HUES6 (cell line): Measurements from ENCODE around the gene PRIMA1.

Experiments
- H3K27ac ChIP-seq: 2 replicates; pipeline ENCODE4 v1.7.0; 2013; ENCODE audit warnings: low read depth, mild to moderate bottlenecking, low read length, inconsistent platforms
- H3K27me3 ChIP-seq: 2 replicates; pipeline ENCODE4 v1.6.1; 2013; ENCODE audit warnings: low read length; ENCODE audit not compliant: control insufficient read depth, insufficient read depth
- H3K36me3 ChIP-seq: 2 replicates; pipeline ENCODE4 v1.6.1; 2013; ENCODE audit warnings: low read length; ENCODE audit not compliant: control insufficient read depth, insufficient read depth
- H3K4me1 ChIP-seq: 2 replicates; pipeline ENCODE4 v1.6.1; 2013; ENCODE audit warnings: low read length; ENCODE audit not compliant: control insufficient read depth, insufficient read depth
- H3K4me3 ChIP-seq: 2 replicates; pipeline ENCODE4 v1.5.1; 2013; ENCODE audit warnings: low read depth, low read length
- H3K9ac ChIP-seq: one replicate; pipeline ENCODE4 v1.6.1; 2013; ENCODE audit warnings: mild to moderate bottlenecking, low read length
- H3K9me3 ChIP-seq: 2 replicates; pipeline ENCODE4 v1.6.1; 2013; ENCODE audit warnings: low read depth, low read length; ENCODE audit not compliant: control insufficient read depth, insufficient read depth

PRIMA1 gene

DNA sequence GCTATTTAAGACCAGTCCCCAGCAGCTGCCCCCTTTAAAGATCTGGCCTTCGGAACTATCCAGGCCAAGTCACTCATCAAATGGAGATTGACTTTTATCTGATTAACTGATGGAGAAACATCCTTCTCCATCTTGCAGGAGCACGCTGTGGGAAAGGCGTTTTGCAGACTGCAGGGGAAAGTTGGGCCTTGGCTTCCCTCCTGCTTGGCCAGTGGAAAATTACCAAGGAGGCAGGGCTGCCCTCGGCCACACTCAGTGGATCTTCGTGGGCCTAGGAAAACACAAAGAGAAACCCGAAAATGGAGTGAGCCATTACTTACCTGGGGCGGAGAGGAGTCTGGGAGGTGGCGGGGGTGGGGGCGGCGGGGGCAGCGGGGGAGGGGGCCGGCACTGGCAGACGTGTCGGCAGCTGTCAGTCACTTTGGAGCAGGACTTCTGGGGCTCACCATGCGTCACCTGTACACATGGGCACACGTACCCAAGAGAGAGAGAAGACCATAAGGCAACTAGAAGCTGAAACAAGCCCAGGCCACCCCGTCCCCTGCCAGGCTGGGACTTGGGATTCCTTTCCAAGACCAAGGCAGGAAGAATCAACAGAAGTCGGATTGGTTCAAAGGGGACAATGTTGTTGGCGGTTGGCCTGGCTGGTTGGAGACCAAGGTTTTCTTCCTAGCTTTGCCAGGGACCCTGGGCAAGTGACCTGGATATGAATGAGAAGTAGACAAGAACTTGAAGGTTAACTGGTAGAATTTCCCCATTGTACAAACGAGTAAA, 9.2 kb downstream of the PRIMA1 start:
- Histone ChIP-seq H3K9ac (no peak overlapping the region), H3K4me3 (no peak overlapping the region), H3K4me1 (no peaks in the 10 kb centered on the region), H3K9me3 (no peaks in the 10 kb centered on the region), H3K27me3 (no peaks in the 10 kb centered on the region), H3K36me3 (peaks cover 3% of the 10 kb centered on the region; the same call in 1 of the 2 replicates), H3K27ac (no peak overlapping the region)

DNA sequence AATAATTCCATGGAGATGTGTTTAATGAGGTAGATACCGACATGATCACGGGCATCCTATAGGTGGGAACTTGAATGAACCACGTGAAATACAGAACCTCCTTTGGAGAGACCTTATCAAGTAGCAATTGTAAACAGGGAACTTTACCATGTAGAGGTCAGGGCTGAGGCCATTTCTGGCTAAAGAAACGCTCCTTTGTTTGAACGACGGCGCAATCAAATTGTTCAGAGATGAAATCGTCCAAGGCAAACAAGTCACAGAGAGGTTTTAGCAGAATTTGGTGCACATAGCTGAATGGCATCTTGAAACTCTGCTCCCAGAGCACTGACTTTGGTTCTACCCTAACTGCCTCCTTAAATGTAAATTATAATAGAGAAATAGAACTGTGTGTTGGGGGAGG, 9.8 kb downstream of the PRIMA1 start:
- H3K36me3 ChIP-seq, result peaks cover 3% of the 10 kb centered on the region; the same call in 1 of the 2 replicates
- H3K4me3 ChIP-seq, result no peak overlapping the region
- no peak overlapping the region for H3K27ac ChIP-seq
- H3K27me3 ChIP-seq, result no peaks in the 10 kb centered on the region
- H3K9ac ChIP-seq, result no peak overlapping the region
- H3K9me3 ChIP-seq, result no peaks in the 10 kb centered on the region
- no peaks in the 10 kb centered on the region for H3K4me1 ChIP-seq

DNA sequence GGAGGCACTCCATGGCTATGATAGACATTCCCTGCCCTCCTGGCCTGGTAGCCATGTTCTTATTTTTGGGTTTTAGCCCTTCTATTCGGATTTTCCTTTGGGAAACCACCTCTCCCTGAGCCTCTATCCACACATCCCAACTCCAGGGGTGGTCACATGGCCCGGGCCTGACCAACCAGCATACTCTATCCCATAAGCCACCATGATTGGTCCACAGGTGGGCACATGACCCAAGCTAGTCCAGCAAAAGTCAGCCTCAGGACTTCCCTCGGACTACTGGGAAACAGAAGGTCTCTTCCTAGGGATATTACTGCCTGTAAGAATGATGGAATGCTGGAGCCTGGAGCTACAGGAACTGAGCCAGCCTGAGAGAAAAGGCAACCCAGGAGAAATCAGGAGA, 12.5 kb downstream of the PRIMA1 start:
- Histone ChIP-seq H3K9ac (no peak overlapping the region), H3K9me3 (no peaks in the 10 kb centered on the region), H3K4me1 (no peaks in the 10 kb centered on the region), H3K36me3 (peaks cover 3% of the 10 kb centered on the region; the same call in 1 of the 2 replicates), H3K27ac (no peak overlapping the region), H3K27me3 (no peaks in the 10 kb centered on the region), H3K4me3 (no peak overlapping the region)

DNA sequence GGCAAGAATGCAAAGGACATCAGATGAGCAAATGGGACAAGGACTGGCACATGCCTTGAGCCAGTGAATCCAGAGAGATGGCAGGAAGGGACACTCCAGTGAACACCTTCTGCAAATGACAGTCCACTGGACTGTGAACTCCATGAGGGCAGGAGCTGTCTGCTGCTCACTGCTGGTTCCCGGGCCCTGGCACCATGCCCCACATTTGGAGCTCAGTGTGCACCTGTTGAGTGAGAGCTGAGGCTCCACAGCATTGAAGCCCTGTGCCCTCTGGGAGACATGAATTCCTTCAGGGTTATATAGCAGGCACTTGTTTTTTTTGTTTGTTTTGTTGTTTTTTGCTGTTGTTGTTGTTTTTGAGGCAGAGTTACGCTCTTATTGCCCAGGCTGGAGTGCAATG, 13.1 kb downstream of the PRIMA1 start:
- H3K9me3 ChIP-seq, result no peaks in the 10 kb centered on the region

DNA sequence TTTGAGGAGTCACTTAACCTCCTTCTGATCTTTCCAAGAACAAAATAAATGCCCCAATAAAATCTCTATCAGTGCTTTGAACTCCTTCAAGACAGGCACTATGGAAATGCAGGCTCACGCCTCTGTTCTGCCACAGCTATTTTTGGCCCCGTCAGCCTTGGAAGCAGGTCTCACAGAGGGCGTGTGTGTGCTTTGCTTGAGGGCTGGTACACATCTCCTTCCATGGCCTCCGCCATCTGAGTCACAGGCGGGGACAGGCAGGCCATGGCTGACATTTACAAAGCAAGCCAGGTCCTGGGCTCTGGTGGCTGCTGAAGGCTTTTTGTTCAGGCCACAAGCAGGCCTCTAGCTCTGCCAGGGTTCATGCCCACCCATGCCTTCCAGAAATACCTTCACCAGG, 16.0 kb downstream of the PRIMA1 start:
- H3K9me3 ChIP-seq, result no peaks in the 10 kb centered on the region
- no peak overlapping the region for H3K9ac ChIP-seq
- H3K27ac ChIP-seq, result no peak overlapping the region
- no peaks in the 10 kb centered on the region for H3K27me3 ChIP-seq
- H3K4me3 ChIP-seq, result no peak overlapping the region
- no peaks in the 10 kb centered on the region for H3K4me1 ChIP-seq
- H3K36me3 ChIP-seq, result no peaks in the 10 kb centered on the region

More for the DNA sequence above, 13.1 kb downstream of the PRIMA1 start:
- H3K9ac ChIP-seq, result no peak overlapping the region
- H3K4me1 ChIP-seq, result no peaks in the 10 kb centered on the region
- H3K4me3 ChIP-seq, result no peak overlapping the region
- no peak overlapping the region for H3K27ac ChIP-seq
- H3K27me3 ChIP-seq, result no peaks in the 10 kb centered on the region
- peaks cover 3% of the 10 kb centered on the region; the same call in 1 of the 2 replicates for H3K36me3 ChIP-seq

DNA sequence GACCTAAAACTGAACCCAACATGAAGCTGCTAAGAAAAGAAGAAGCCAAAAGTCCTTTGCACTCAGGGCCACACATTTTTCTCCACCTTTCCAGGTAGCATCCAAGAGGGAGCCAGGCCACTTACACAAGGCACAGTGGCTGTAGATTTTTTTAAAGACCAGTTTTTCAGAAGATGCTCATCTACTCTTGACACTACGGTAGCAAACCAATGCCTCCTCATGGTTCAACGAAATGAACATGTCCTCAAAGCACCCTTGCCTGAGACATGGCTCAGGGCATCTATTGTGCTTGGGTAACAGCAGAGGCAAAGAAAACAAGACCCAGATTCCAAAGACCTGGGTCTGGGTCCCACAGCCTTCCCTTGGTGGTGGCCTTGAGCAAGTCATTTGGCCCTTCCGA, 22.3 kb downstream of the PRIMA1 start:
- no peak overlapping the region for H3K9ac ChIP-seq
- H3K4me3 ChIP-seq, result no peak overlapping the region
- H3K27ac ChIP-seq, result no peak overlapping the region
- H3K27me3 ChIP-seq, result no peaks in the 10 kb centered on the region
- H3K9me3 ChIP-seq, result no peaks in the 10 kb centered on the region
- 0 out of 2 replicates have a peak, but pooled peaks cover 5% of the 10 kb centered on the region for H3K4me1 ChIP-seq
- H3K36me3 ChIP-seq, result no peaks in the 10 kb centered on the region

DNA sequence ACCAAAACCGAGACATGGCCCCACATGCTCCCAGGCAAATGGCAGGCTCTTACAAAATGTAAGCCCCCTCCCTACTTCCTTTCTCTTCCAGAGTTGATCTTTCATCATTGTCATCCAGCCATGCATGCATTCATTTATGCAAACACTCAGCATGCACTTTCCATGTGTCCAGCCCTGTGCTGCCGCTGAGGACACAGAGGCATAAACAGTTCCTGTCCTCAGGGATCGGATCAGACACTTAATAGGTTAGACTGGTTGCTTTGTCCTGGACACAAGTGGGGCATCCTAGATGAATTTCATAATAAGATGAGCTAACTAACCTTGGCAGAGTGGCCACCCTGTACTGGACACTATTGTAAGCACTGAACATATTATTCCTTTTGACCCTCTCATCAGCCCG, 23.1 kb downstream of the PRIMA1 start:
- H3K27me3 ChIP-seq, result no peaks in the 10 kb centered on the region
- H3K4me3 ChIP-seq, result no peak overlapping the region
- H3K27ac ChIP-seq, result no peak overlapping the region
- H3K36me3 ChIP-seq, result no peaks in the 10 kb centered on the region
- H3K4me1 ChIP-seq, result 0 out of 2 replicates have a peak, but pooled peaks cover 5% of the 10 kb centered on the region
- H3K9ac ChIP-seq, result no peak overlapping the region
- no peaks in the 10 kb centered on the region for H3K9me3 ChIP-seq

DNA sequence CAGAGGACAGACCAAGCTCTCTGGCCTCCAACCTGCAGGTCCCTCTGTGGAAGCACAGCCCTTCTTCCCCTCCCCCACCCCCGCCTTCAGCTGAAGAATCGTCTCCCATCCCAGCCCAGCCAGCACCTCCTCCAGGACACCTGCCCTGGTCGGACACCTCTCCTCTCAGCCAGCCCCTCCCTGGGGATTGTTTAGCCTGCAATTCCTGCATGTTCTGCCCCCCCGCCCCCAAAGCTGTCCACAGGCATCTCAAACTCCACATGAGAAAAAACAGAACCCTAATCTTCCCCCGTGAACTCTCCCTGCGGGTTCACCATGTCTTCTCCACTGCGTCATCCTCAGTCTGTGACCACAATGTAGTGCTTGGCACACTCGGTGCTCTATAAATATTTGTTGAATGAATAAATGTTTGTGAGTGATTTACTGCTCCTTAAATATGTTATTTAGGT, 24.1 kb downstream of the PRIMA1 start:
- H3K9me3 ChIP-seq, result no peaks in the 10 kb centered on the region
- H3K9ac ChIP-seq, result no peak overlapping the region
- no peak overlapping the region for H3K27ac ChIP-seq
- H3K4me3 ChIP-seq, result no peak overlapping the region
- H3K27me3 ChIP-seq, result no peaks in the 10 kb centered on the region
- no peaks in the 10 kb centered on the region for H3K36me3 ChIP-seq
- H3K4me1 ChIP-seq, result 0 out of 2 replicates have a peak, but pooled peaks cover 5% of the 10 kb centered on the region

DNA sequence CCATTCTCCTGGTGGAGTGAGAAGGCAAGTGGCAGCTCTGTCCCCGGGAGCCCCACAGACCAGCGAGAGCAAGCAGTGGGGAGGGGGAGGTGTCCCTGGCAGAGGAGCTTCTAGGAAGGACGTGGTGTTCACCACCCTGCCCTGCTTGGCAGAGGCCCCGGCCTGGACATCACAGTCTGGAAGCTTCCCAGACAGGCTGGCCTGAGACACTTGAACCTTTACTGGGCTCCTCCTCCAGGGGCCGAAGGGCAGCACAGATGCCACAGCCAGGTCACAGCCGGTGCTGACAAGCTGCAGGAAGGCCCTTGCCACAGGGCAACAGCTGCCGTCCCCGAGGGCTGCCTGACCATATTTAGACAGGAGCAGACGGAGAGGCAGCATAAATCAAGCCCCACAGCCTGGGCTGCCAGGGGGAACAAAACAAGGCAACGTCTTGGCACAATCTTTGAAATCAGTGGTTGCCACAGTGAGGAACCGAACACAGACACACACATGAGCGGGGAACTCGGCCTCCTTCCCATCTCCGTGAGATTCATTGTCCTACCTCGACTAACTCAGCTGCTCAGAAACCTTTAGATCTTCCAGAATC, 28.5 kb downstream of the PRIMA1 start:
- no peaks in the 10 kb centered on the region for H3K36me3 ChIP-seq
- H3K4me3 ChIP-seq, result no peak overlapping the region
- no peak overlapping the region for H3K27ac ChIP-seq
- 0 out of 2 replicates have a peak, but pooled peaks cover 5% of the 10 kb centered on the region for H3K4me1 ChIP-seq
- H3K9ac ChIP-seq, result no peak overlapping the region
- H3K27me3 ChIP-seq, result no peaks in the 10 kb centered on the region
- no peaks in the 10 kb centered on the region for H3K9me3 ChIP-seq

DNA sequence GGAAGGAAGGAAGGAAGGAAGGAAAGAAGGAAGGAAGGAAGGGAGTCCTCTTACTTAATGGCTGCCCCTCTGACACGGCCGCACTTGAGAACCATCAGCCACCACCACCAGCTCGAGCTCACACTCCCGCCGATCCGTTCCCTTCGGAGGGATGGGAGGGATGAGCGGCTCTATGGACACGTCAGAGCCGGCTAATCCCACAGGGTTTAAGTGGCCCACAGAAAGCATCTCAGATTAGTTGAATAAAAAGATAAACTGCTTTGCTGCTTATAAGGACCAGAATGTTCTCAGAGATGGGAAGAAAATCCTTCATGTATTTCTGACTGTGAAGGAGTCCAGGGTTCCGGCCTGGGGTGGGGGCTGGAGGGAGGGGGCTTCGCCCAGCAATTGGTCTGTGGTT, 31.1 kb downstream of the PRIMA1 start:
- no peak overlapping the region for H3K27ac ChIP-seq
- no peaks in the 10 kb centered on the region for H3K9me3 ChIP-seq
- no peaks in the 10 kb centered on the region for H3K36me3 ChIP-seq
- no peaks in the 10 kb centered on the region for H3K27me3 ChIP-seq
- H3K9ac ChIP-seq, result no peak overlapping the region
- no peaks in the 10 kb centered on the region for H3K4me1 ChIP-seq
- no peak overlapping the region for H3K4me3 ChIP-seq

DNA sequence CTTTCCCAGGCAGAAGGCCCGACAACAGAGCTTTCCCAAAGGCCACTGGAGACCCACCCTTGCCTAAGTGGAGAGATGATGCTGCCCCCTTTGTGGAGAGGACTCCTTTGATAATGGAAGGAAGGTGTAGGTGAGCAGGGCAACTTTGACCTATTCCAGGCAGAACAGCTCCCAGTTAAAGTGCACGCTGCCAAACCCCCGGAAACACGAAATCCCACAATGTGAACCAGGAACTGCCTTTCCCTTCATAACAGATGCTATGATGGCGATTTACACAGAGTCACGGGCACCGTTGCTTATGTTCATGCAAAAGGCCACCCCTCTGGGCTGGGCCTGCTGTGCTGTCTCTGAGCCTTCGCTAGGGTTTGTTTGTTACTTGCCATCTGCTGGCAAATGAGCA, 34.6 kb downstream of the PRIMA1 start:
- no peak overlapping the region for H3K27ac ChIP-seq
- H3K9me3 ChIP-seq, result no peaks in the 10 kb centered on the region
- H3K4me1 ChIP-seq, result peaks cover 5% of the 10 kb centered on the region; the same call in 1 of the 2 replicates
- no peak overlapping the region for H3K4me3 ChIP-seq
- no peaks in the 10 kb centered on the region for H3K36me3 ChIP-seq
- no peak overlapping the region for H3K9ac ChIP-seq
- H3K27me3 ChIP-seq, result no peaks in the 10 kb centered on the region
